HepG2 (cell line): ENCODE results near the gene FBXO28. TPM values are rescaled to one million over a fixed set of nuclear protein-coding genes. Genes with fewer than 3 reads are reported as not detected.

Experiments used
- GLMP ChIP-seq: sonication (generic); formaldehyde crosslinking; IDR thresholded peaks from 2 replicates; pipeline ENCODE4 v1.9.0; 2021; ENCODE audit warnings: missing genetic modification reagents, mild to moderate bottlenecking, borderline replicate concordance
- GZF1 ChIP-seq: sonication (generic); formaldehyde crosslinking; IDR thresholded peaks from 2 replicates; pipeline ENCODE4 v1.5.1; 2020; ENCODE audit warnings: mild to moderate bottlenecking, missing genetic modification reagents
- HHEX ChIP-seq: IDR thresholded peaks from 2 replicates; pipeline ENCODE4 v1.6.1; 2016; ENCODE audit warnings: control low read depth
- HOXA5 ChIP-seq: sonication (generic); formaldehyde crosslinking; IDR thresholded peaks from 2 replicates; pipeline ENCODE4 v1.4.0; 2020; ENCODE audit warnings: missing genetic modification reagents
- JDP2 ChIP-seq: sonication (generic); formaldehyde crosslinking; IDR thresholded peaks from 2 replicates; pipeline ENCODE4 v1.8.1; 2022; ENCODE audit warnings: missing genetic modification reagents, borderline replicate concordance
- KDM5A ChIP-seq: fragments of 200-600 bp; sonication (generic); IDR thresholded peaks from 2 replicates; pipeline ENCODE4 v1.7.0; 2018; ENCODE audit warnings: antibody characterized with exemption, mild to moderate bottlenecking, low read length, borderline replicate concordance
- NBN ChIP-seq: fragments of 450-650 bp; conservative IDR thresholded peaks from 2 replicates; pipeline ENCODE4 v1.6.1; 2017
- NR2F1 ChIP-seq, 2 experiments: fragments of 450-650 bp in 1 of 2; formaldehyde crosslinking in 1 of 2; IDR thresholded peaks; 2 replicates each; pipeline versions ENCODE4 v1.5.0 to v1.6.1; 2016 to 2020; ENCODE audit warnings: mild to moderate bottlenecking in 1 of 2, missing compliant biosample characterization in 1 of 2, missing genetic modification reagents in 1 of 2, moderate library complexity in 1 of 2
- RELA ChIP-seq: sonication (generic); formaldehyde crosslinking; IDR thresholded peaks from 2 replicates; pipeline ENCODE4 v1.4.0; 2020; ENCODE audit warnings: missing genetic modification reagents
- RFX3 ChIP-seq: IDR thresholded peaks from 2 replicates; pipeline ENCODE4 v1.6.1; 2016; ENCODE audit warnings: missing biosample characterization, missing genetic modification reagents
- ZC3H13 ChIP-seq: sonication (generic); formaldehyde crosslinking; IDR thresholded peaks from 2 replicates; pipeline ENCODE4 v1.8.1; 2023; ENCODE audit warnings: mild to moderate bottlenecking, missing genetic modification reagents, moderate library complexity
- ZFP41 ChIP-seq: sonication (generic); formaldehyde crosslinking; IDR thresholded peaks from 2 replicates; pipeline ENCODE4 v1.4.0; 2020; ENCODE audit warnings: mild to moderate bottlenecking, missing genetic modification reagents, borderline replicate concordance
- ZFYVE20 ChIP-seq: sonication (generic); formaldehyde crosslinking; IDR thresholded peaks from 2 replicates; pipeline ENCODE4 v1.8.0; 2023; ENCODE audit warnings: low read depth, mild to moderate bottlenecking, moderate library complexity, missing genetic modification reagents, borderline replicate concordance
- ZNF34 ChIP-seq: sonication (generic); formaldehyde crosslinking; IDR thresholded peaks from 2 replicates; pipeline ENCODE4 v1.4.0; 2020; ENCODE audit warnings: mild to moderate bottlenecking, missing genetic modification reagents, borderline replicate concordance
- ZNF547 ChIP-seq: sonication (generic); formaldehyde crosslinking; IDR thresholded peaks from 2 replicates; pipeline ENCODE4 v1.5.1; 2020; ENCODE audit warnings: mild to moderate bottlenecking, missing genetic modification reagents
- ZNF746 ChIP-seq: sonication (generic); formaldehyde crosslinking; IDR thresholded peaks from 2 replicates; pipeline ENCODE4 v1.8.0; 2022; ENCODE audit warnings: mild to moderate bottlenecking, missing genetic modification reagents
- polyA plus RNA-seq, 8 experiments: library from polyadenylated mRNA; depleted of rRNA in 3 of 8; stranded (reverse) in 7 of 8; unstranded in 1 of 8; fragments of >200 nt; fragmentation: Illumina TruSeq in 4 of 8; extraction: Trizol in 4 of 8; gene quantifications; 2 replicates each; pipeline versions ENCODE4 v1.2.1 to v1.2.3, GENCODE V29; 2011 to 2016; ENCODE audit warnings: low read depth in 4 of 8, missing spikeins in 1 of 8, mixed read lengths in 1 of 8; ENCODE audit not compliant: insufficient read depth in 1 of 8
- total RNA-seq, 5 experiments: library from RNA; depleted of rRNA; stranded (reverse); fragments of >200 nt; fragmentation: Illumina TruSeq; extraction: Trizol; gene quantifications; 2 replicates each; pipeline ENCODE4 v1.2.3, GENCODE V29; 2016; ENCODE audit warnings: low read depth in 1 of 5

The FBXO28 gene
- total and polyA plus RNA-seq, 2 of the 13 experiments (the other 11 are each of a cell fraction or from before 2014, with no cell fraction given) = 8.5 to 29.1 TPM

- TF ChIP-seq GZF1 (0 out of 2 replicates have a peak, but pooled peaks have one; percentile 70), NBN (no peak), HHEX (no peak), ZNF547 (0 out of 2 replicates have a peak, but pooled peaks have one; percentile 13), ZC3H13 (CRISPR knock-in tag) (no peak), JDP2 (CRISPR knock-in tag) (no peak), ZNF34 (CRISPR knock-in tag) (no peak), HOXA5 (0 out of 2 replicates have a peak, but pooled peaks have one; percentile 51), GLMP (no peak), ZFP41 (CRISPR knock-in tag) (peak; percentile 78; the same call in 1 of the 2 replicates), RFX3 (CRISPR knock-in tag) (no peak; the same call in 1 of the 2 replicates), KDM5A (peak; percentile 95), NR2F1 (CRISPR knock-in tag; IDR thresholded peaks at IDR 0.05) (no peak), ZNF746 (no peak; the same call in none of the 2 replicates), RELA (CRISPR knock-in tag) (no peak), ZFYVE20 (no peak)
- TF ChIP-seq, all 625 proteins: peak for 248
Observed at GRCh38 chr1:224113918-224114786, at the start of gene FBXO28 (continued).
